Measurements from ENCODE around the gene ATG101. TPM values are rescaled to one million over a fixed set of nuclear protein-coding genes. Genes with fewer than 3 reads are reported as not detected.

ATG101 gene
- total and polyA plus RNA-seq, 2 of the 8 experiments (the other 6 are each of a cell fraction or from before 2014, with no cell fraction given) = 49.8 to 55.9 TPM

DNA sequence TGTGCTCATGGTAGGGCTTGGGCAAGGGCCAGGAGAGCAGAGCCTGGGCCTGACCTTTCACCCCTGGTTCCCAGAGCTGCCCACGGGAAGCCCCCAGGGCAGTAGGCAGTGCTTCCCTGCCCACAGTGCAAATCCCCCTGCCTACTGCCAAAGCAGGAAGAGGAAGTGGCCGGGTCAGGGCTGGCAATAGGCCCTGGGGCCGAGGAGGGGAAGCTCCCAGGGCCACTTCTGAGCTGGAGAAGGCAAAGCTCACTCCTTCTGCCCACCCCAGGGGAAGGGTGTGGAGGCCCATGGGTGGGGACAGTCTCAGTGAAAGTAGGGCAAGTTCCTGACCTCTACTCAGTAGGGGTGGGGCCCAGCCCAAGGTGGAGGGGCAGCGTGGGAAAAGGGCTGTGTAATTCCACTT, 24.0 kb upstream of the ATG101 start (continued):
- TF ChIP-seq RFX5 (IDR thresholded peaks at IDR 0.05; ENCODE audit: borderline replicate concordance, low read depth, low read length) (no peak), KDM1A (IDR thresholded peaks at IDR 0.05; ENCODE audit: borderline replicate concordance, low read length) (no peak), NRF1 (IDR thresholded peaks at IDR 0.05; ENCODE audit: low read depth, low read length) (no peak), TEAD4 (IDR thresholded peaks at IDR 0.05; ENCODE audit: low read depth, low read length) (no peak)

Measured in H1 (cell line).